Measurements from ENCODE around the gene NUP88.

Gene NUP88

DNA sequence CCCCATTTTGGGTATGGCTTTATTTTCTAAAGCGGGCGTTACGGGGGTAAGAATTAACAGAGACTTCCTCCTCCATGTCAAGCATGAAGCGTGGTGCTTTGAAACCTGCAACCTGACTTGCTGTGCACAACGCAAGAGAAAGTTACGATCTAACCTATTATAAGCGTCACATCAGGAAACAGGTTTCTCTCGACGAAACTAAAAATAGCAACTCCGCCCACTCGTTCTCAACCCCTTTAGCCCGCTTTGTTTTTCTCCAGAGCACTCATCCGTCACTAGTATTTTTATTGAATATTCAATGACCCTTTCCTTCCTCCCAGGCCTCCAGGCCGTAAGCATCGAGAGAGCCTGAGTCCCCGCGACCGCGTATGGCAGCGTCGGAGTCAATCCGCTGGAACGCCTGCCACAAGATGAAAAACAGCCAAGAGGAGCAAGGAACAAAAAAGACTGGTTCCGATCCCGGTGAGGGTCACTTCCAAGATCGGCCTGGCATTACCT is 555 bp downstream of the NUP88 start:
- DNase-seq: peak; percentile 44

DNA sequence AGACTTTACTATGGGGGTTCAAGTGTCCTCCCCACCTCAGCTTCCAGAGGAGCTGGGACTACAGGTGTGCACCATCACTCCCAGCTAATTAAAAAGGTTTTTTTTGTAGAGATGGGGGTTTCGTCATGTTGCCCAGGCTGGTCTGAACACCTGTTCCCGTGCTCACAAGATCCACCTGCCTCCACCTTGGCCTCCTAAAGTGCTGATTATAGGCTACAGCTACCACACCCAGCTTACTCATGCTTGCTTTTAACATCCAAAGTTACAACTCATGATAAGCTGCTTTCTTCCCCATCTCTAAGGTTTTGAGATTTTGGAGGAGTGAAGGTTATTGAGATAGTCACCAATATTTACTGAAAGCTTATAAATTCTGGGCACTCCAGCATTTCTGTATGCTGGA is 2.6 kb downstream of the NUP88 start:
- no peak for DNase-seq

DNA sequence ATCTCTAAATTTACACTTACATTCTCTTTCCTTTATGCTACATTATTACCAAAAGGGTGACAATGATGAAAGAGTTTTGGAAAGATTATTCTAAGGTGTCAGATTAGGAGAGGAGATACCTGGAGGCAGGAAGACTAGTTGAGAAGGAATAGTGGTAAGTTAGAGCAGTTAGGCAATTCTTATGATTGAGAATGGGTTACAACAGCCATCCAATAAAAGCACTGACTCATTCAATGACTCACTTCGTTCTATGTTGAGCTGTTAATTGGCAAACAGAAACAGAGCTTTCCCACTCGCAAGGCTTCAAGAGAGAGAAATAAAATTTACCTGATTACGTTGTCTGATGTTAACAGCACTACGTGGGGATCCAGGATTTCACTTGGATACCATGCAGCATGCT is 5.8 kb downstream of the NUP88 start:
- no peak for DNase-seq

DNA sequence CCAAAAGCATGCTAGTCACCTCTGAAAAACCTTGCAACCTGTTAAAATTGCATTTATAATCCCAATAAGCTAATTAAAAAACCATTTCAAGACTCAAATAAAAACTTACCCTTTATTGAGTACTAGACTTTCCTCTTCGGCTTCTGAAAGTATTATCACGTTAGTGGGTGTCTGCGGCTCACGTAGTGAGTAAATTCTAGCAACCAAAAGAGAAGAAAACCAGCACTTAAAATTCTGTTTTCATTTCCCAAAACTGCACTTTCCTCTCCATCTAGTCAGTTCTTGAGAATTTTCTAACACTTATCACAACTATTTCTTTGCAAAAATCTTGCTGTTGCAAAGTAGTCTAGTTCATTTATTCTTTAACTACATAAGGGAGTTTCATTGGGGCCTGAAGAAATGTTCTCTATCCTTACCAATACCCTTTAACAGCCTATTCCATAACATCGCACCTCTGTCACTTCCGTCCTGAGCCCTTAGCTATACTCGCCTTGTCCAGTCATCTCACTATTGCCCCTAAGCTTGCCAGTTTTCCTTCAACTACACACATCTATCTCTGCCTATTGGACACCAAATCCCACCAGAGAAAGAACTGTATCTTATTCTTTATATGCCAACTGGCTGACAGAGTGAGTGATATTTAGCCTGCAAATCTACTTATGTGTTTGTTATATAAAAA is 8.7 kb downstream of the NUP88 start:
- DNase-seq: no peak

DNA sequence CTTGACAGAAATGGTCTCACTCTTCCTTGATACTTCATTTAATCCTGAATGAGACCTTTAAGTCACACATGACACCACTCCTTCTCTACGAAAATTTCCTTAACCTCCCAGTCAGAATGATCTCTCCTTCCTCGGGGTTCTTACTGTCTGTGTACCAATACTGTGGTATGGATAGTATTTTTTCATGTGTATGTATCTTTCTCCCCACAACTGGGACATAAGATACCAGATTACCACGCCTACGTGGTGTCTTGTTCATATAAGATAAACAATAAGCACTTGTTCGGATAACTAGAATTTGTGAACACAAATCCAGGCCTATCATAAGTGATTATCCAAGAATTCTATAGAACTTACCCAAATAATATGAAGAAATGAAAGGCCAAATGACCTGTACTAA is 11.3 kb downstream of the NUP88 start:
- DNase-seq: no peak

DNA sequence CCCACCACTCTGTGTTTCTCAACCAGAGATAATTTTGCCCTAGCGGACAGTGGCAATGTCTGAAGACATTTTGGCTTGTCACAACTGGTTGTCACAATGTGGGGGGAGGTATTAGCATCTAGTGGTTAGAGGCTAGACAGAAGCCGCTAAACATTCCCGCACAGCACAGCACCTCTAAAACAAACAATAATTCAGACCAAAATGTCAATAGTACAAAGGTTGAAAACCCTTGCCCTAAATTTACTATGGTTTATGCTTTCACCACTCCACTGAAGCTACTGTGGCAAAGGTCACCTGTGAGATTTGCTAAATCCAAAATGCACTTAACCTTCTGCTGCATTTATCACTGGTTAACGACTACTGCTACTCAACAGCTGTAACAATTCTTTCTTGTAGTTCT is 14.1 kb downstream of the NUP88 start:
- no peak for DNase-seq

DNA sequence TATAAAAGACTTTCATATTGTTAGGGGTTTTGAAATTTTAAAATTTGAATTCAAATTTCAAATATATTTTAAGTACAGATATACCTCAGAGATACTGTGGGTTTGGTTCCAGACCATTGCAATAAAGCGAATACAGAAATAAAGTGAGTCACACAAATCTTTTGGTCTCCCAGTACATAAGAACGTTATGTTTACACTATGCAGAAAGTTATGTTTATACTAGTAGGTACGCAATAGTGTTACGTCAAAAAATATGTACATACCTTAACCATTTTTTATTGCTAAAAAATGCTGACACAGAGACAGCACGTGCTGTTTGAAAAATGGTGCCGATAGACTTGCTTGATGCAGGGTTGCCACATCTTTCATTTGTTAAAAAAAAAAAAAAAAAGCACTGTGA is 19.7 kb downstream of the NUP88 start:
- DNase-seq: no peak

DNA sequence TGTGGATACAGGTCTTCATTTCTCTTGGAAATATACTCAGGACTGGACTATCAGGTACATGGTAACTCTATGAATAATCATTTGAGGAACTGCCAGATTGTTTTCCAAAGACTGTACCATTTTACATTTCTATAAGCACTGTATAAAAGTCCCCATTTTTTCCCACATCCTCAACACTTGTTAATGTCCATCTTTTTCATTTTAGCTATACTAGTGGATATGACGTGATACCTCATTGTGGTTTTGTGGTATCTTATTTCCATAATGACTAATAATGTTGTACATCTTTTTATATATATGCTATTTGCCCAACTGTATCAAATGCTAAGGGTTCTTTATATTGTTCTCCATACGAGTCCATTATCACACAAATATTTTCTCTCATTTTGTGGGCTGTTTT is 22.9 kb downstream of the NUP88 start:
- DNase-seq: no peak

DNA sequence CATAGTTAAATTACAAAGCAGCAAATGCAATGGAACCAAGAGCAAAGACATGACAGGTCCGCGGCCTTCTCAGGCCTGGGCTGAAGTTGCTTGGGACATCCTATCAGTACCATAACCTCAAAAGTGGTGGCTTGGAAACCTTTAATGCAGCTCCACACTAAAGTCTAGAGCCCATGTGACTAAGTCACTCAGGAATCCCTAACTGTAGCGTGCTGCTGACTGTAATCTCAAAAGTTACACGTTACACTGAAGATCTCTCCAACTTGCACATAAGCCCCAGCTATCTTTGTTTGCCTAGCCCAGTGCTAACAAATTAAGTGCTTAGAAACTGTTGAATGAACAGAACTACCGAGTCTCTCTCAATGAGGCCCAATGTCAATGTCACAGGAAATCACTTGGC is 27.8 kb downstream of the NUP88 start:
- DNase-seq: no peak

DNA sequence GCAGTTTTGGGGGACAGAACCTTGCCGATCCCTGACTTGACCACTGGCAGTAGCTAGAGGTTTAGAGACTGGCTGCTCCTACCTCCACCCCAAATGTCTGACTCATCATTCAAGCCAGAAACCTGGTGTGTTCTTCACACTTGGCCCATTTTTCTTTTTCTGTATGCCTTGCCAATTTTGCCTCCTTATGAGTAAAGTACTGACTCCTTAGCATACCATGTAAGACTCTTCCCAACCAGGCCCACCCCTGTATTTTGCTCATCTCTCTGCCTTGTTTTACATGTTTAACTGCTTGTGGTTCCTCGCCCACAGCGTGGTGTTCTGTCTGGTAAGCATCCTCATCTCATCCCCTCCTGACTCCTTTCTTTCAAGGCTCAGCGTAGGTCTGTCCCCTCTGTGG is 37.9 kb downstream of the NUP88 start:
- no peak for DNase-seq

DNA sequence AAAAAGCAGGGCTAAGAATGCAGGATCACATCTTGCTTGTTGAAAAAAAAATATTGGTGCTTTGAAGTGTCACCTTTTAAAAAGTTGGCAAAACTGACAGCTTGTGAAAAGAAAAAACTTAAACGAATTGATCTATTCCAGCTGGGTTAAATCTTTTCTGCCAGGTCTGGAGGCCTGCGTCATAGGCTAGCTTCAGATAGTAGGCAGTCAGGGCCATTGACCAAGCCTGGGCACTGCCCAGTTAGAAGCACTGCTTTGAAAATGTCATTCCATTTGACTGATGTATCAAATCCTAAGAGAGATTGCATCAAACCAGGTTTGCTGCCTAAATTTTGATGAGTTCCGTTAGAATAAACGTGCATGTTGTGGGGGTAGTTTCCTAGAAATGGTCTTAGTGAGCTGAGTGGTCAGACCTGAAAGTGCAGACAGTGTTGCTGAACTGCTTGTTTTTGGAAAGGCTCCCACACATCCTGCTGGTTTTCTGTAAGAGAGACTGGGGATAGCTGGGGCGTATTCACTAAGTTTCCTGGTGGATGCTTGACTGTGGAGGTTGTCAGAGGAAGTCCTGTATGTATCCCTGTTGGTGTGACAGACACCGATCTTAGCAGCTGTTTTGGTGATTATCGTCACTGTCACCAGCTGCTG is 38.8 kb downstream of the NUP88 start:
- DNase-seq: no peak

DNA sequence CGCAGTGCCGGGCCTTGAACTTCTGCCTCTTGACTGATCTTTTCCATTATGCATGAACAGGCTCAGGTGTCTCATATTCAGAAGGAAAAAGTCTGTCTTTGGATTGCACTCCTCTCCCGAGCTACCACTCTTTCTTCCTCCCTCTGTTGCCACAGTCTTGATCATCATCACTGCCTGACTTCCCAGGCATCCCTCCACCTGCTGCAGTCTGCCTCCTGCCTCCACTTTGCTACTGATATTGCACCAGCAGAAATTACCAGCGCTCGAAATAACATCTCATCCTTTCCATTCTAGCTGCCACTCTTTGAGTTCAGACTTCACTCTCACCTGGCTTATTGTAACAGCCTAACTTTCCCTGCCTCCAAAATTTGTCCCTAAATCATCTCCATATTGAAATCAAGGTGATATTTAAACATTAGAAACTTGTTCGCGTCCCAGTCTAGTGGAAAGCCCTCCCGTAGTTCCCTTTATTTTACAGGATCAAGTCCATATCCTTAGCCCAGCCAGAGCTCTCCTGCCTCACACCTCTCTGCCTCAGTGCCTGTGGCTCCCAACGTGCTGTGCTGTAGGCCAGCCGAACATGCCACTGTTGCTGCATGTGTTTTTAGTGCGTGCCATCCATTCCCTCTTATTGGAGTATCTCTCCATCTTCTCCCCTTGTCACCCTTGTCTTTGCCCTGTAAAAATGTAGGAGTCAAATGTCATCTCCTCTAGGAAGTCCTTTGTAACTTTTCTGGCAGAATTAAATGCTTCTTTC is 39.9 kb downstream of the NUP88 start:
- DNase-seq: no peak

DNA sequence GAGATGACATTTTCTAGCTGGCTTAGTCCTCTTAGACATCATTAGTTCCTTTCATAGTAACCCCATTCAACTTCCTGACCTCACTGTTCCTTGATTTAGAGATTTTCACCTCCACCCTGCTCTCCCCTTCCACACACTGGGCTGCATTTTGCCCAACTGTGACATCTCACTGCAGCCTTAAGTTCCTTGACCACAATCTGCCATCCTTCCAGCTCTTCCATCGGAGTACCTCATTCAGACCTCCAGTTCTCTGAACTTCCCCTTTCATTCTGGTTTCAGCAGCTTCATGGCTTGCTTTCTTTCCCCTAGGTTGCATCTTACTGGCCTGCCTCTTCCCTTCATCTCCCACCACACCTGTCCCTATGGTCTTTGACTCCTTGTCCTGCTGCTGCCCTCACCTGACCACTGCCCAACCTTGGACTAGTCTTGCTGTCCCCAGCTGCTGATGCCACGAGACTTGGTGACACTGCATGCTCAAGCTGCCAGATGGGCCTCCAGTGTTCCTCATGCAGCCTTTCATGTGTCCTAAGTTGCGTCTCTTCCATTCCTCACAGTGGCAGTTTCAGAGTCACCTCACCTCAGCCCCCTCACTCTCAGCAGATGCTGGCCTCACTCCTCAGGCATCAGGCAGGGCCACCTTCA is 40.8 kb downstream of the NUP88 start:
- DNase-seq: no peak

DNA sequence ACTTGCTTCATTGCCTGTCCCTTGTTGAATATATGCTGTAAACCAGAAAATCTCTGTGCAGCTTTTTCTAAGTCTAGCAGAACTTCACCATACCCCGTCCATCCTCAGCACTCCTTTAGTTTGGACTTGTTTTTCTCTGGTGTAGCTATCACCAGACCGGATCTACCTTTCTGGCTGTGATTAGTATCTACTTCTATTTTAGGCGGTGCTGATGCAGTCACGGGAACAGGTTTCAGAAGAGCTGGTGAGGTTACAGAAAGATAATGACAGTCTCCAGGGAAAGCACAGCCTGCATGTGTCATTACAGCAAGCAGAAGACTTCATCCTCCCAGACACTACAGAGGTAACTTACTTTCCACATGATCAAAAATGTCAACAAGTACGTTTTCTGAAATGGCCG is 46.4 kb downstream of the NUP88 start:
- DNase-seq: no peak

DNA sequence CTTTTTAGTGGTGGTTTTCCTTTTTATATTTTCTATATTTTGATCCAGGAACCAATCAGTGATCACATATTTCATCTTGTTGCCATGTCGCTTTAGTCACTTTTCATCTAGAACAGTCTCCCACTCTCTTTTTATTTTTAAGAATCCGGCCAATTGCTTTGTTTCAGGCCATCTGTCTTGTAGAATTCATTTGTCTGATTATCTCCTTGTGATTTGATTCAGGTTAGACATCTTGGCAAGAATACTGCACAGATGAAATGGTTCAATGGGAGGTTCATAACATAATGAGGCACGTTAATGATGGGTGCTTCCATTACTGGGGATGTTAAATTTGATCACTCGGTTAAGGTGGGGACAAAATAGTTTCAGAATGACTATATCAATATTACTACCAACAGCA is 49.1 kb downstream of the NUP88 start:
- no peak for DNase-seq

DNA sequence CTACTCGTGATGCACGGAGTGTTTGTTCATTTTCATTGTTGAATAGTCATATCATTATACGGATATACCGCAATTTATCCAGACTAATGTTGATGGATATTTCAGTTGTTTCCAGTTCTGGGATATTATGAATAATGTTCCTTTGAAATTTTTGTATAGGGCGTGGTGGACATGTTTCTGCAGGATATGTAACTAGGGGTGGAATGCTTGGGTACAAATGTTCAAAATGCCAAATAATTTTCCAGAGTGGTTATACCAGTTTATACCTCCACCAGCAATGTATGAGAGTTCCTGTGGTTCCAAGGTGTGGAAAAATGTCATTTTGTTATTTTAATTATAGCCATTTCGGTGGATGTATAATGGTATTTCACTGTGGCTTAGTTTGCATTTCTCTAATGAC is 53.6 kb downstream of the NUP88 start:
- DNase-seq: no peak

DNA sequence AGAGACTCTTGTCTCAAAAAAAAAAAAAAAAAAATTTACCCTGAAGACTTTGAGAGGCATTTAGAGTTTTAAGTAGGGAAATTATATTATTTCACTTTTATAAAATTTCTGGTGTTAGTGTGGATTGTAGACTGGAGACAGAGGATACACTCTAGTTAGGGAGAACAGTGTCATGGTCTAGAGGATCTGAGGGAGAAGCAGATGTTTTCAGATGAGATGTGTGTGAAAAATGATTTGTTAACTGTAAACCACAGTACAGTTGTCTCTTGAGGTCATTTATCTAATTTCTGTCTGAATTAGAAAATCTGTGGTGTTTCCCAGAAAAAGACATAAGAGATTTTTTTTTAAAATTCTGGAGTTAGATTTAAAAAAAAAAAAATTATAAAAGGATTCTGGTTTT is 54.8 kb downstream of the NUP88 start:
- DNase-seq: no peak

DNA sequence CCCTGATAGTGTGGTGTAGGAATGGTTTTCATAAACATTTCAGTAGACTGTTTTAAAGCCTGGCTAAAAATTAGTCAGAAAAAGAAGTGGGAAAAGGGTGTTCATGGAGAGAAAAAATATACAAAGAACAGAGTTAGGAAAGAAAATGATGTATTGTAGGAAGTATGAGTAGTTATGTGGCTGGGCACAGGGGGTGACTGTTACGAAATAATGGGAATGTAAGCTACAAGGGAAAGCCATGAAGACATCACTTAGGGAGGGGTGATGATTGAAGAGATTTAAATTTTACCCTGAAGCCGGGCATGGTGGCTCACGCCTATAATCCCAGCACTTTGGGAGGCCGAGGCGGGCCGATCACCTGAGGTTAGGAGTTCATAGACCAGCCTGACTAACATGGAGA is 55.3 kb downstream of the NUP88 start:
- DNase-seq: no peak

DNA sequence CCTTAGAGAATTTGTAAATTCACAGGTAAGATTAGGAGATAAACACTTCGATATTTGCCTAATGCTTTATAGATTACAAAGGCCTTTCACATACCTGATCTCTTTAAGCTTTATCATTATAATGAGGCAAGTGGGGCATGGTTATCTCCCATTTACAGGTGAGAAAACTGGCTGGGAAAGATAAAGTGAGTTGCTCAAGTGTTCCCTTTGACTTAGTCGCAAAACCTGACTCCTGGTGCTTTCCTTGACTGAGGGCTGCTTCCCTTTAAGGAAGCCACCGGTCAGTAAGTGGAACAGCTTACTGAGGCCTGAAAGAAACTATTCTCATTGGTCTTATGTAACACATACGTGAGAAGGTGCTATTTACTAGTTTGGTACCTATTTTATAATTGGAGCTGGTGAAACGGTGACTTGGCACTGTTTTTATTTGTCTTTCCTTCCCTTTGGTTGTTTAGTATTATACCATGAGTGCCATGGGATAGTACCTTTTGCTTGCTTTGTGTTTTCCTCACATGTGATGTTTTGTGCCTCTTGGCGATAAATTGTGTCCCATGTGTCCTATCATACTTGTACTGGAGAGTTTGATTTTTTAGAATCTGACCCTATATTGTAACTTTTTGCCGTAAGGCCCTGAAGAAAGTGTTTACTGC is 57.2 kb downstream of the NUP88 start:
- DNase-seq: no peak

DNA sequence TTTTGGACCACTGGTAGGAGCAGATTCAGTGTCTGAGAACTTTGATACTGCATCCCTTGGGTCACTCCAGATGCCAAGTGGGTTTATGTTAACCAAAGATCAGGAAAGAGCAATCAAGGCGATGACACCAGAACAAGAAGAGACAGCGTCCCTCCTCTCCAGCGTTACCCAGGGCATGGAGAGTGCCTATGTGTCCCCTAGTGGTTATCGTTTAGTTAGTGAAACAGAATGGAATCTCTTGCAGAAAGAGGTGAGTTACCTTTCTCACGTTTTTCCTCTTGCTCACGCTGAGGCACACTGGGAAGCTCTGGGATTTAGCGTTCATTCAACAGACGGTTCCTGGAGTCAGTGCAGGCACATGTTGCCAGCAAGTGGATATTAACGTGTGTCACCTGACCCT is 58.0 kb downstream of the NUP88 start:
- DNase-seq: no peak

DNA sequence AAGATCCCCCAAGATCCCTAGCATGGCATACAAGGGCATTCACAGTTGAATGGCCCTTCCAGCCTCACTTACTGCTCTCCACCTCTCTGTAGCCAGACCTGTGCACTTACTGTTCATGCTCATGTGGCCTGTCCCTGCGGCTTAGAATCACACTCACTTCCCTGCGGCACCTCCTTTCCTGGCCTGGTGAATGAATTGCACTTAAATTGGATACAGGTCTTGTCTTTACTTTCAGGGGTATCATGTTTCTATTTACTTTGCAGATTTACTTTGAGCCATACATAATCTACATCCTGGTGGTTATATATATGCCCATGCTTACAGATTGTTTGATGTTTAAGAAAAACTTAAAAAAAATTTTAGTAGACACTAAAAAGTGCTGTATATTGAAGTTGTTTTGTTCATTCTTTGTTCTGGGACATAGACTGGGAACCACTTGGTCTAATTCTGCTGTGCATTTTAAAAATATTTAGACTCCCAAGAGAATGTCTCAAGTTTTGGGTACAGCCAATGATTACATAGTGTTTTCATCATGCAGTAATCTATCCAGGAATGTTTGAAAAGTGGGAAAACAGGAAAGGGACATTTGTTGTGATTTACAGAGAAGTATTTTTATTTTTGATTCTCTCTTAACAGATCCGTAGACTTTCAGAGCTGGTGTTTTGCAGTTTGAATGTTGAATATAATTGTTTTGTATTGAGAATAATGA is 63.9 kb downstream of the NUP88 start:
- no peak for DNase-seq

DNA sequence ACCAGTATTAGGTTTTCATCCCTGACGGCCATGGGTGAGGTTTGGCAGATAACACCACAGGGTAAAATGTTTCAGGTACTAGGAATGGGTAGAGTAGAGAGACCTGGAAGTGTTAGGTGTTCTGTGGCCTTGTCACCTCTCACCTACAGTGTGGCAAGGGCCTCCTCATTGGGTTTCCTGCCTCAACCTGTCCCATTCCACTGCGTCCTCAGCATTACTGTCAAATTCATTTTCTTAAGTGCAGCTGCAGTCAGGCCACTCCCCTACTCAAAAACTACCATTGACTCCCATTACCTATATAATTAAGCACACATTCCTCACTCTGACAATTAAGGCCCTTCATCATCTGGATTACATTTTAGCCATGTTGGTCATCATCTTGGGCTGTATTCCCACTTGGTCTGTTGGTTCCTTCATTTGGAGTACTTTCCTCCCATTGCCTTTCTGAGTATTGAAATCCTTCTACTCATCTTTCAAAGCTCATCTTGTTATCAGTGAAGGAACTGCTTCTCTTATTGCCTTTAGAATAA is 64.5 kb downstream of the NUP88 start:
- no peak for DNase-seq

Measured in effector CD8-positive, alpha-beta T cell (primary cell).